GM15510 (cell line): ENCODE data around the gene L3MBTL4.

Experiments
- POLR2A ChIP-seq: IDR thresholded peaks from 3 replicates; pipeline ENCODE4 v1.6.1; 2011; ENCODE audit warnings: borderline replicate concordance; ENCODE audit not compliant: insufficient read length; ENCODE audit errors: extremely low read depth

L3MBTL4 gene

GRCh38 chr18:6311456-6312215 is 103.1 kb downstream of the L3MBTL4 start:
- TF ChIP-seq POLR2A, result no peak

GRCh38 chr18:6310714-6311113 is 104.0 kb downstream of the L3MBTL4 start:
- no peak for TF ChIP-seq POLR2A

- no peak for TF ChIP-seq POLR2A
These were observed 116.8 kb downstream of the L3MBTL4 start for GRCh38 chr18:6297875-6298274.

- no peak for TF ChIP-seq POLR2A
These were observed 120.4 kb downstream of the L3MBTL4 start for GRCh38 chr18:6294148-6294784.

GRCh38 chr18:6289843-6290242 is 124.9 kb downstream of the L3MBTL4 start:
- no peak for TF ChIP-seq POLR2A

- TF ChIP-seq POLR2A, result no peak
These were observed 128.1 kb downstream of the L3MBTL4 start for GRCh38 chr18:6286585-6286984.

- no peak for TF ChIP-seq POLR2A
These were observed 129.9 kb downstream of the L3MBTL4 start for GRCh38 chr18:6284761-6285160.

GRCh38 chr18:6284300-6284699 is 130.4 kb downstream of the L3MBTL4 start:
- no peak for TF ChIP-seq POLR2A

- TF ChIP-seq POLR2A, result no peak
These were observed 132.8 kb downstream of the L3MBTL4 start for GRCh38 chr18:6281874-6282273.

GRCh38 chr18:6280211-6280743 is 134.4 kb downstream of the L3MBTL4 start:
- TF ChIP-seq POLR2A, result no peak

GRCh38 chr18:6279308-6279707 is 135.4 kb downstream of the L3MBTL4 start:
- no peak for TF ChIP-seq POLR2A

- TF ChIP-seq POLR2A, result no peak
These were observed 141.3 kb downstream of the L3MBTL4 start for GRCh38 chr18:6273423-6273822.

GRCh38 chr18:6271585-6271984 is 143.1 kb downstream of the L3MBTL4 start:
- no peak for TF ChIP-seq POLR2A

- TF ChIP-seq POLR2A, result no peak
These were observed 143.9 kb downstream of the L3MBTL4 start for GRCh38 chr18:6270771-6271216.

GRCh38 chr18:6269660-6270332 is 144.9 kb downstream of the L3MBTL4 start:
- TF ChIP-seq POLR2A, result no peak

GRCh38 chr18:6266212-6266611 is 148.5 kb downstream of the L3MBTL4 start:
- TF ChIP-seq POLR2A, result no peak

GRCh38 chr18:6261938-6262337 is 152.8 kb downstream of the L3MBTL4 start:
- no peak for TF ChIP-seq POLR2A
